ENCODE measurements around the gene ALG6.
"Not testable (repeated sequence)": the region's sequence is repeated elsewhere in the genome, so short reads cannot be mapped to it uniquely, and the experiment has no call there.

The ALG6 gene

DNA sequence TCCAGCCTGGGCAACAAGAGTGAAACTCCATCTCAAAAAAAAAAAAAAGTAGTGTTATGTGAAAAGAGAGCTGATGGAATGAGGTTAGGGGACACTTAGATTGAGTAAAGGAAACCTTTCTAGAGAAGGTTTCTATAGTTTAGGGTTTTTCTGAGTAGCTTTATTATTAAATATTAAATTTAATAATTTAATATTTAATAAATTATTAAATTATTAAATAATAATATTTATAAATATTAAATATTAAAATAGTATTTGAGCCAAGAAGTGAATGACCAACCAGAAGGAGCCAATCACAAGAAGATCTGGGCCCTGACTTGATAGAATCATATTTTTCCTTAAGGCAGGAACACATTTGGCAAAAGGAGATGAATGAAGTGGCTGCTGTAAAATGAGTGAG is 50.7 kb downstream of the ALG6 start:
- DNase-seq = no peak

DNA sequence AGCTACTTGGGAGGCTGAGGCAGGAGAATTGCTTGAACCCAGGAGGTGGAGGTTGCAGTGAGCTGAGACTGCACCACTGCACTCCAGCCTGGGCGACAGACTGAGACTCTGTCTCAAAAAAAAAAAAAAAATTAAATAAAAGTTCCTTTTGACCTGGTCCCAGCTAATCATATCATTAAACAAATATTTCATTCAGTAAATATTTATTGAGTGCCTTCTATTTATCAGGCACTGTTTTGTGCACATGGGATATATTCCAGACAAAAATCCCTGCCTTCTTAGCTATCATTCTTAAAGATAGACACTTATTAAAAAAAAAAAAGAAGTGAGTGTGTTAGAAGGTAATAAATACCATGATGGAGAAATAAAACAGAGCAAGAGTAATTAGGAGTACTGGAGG is 53.3 kb downstream of the ALG6 start:
- not testable (repeated sequence) for DNase-seq

GRCh38 chr1:63423649-63424048 is 56.2 kb downstream of the ALG6 start:
- no peak for DNase-seq

DNA sequence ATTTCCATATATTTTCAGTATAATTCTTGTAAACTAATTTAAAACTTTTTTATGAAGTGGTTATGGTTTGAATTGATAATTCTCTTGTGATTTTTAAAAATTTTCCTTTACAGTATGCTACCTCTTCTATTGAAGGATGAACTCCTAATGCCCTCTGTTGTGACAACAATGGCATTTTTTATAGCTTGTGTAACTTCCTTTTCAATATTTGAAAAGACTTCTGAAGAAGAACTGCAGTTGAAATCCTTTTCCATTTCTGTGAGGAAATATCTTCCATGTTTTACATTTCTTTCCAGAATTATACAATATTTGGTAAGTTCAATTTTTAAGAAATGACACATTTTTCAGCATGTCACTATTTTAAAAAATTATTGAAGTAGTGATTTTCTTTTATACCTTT is 61.4 kb downstream of the ALG6 start:
- DNase-seq = no peak

DNA sequence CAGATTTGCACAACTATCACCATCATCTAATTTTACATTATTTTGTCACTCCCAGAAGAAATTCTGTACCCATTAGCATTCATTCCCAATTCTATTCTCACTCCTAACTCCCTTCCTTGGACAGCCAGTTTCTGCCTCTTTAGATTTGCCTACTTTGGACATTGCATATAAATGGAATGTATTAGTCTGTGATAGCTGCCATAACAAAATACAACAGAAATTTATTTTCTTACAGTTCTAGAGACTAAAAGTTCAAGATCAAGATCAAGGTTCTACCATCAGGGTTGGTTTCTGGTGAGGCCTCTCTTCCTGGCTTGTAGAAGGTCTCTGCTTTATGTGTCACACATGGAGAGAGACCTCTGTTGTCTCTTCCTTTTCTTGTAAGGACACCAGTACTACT is 61.9 kb downstream of the ALG6 start:
- no peak for DNase-seq

DNA sequence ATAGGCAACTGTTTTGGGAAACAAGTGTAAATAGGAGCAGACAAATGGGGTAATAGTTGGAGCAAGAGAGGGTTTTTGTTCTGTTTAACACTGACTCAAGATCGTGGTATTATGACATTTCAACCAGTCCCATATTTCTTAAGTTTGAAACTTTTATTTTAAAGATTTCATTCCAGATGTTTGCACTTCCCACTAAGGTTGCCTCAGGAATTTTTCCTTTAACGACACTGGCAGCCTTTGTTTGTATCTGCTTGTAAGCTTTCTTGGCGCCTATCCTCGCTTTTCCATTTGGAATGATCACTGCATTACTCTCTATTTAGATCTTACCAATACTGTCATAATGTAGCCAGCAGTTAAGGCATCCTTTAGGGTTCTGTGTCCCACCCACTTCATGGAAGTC is 67.7 kb downstream of the ALG6 start:
- no peak for DNase-seq

GRCh38 chr1:63442141-63442475 is 74.7 kb downstream of the ALG6 start:
- no peak for DNase-seq

DNA sequence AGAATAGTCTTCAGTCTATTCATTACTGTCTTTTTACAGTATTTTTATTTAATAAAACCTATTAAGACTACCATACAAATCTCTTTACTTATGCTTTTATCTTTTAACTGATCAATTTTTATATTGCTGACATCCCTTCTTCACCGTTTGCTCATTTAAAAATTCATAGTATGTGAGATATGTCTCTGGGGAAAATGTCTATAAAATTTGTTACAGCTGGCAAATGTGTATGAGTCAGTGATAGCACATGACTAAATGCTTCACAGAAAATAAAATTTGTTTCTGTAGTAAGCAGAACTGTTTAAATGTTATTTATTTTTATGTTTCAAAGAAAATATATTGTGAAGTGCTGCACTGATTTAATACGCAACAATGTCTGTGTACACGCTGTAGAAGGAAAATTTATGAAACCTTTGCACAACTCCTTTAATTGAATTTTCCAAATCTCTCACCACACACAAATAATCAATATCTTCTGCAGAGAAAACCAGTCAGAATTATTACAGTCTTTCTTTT is 81.4 kb downstream of the ALG6 start:
- no peak for DNase-seq

DNA sequence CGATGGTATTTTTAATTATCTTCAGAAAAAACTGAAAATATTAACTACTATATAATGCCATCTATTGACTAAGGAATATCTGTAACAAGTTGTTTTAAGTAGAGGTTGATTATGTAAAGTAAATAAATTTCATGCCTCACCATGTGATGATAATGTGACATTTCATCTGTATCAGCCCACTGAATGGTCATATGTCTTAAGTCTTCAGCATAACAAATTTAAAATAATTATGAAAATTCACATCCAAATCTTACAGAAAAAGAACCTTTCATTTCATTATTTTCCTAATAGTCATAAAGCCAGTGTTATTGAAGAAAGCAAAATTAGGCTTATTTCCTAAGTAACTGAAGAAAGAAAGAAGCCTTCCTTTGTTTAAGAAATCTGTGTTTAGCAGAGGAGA is 83.0 kb downstream of the ALG6 start:
- no peak for DNase-seq

DNA sequence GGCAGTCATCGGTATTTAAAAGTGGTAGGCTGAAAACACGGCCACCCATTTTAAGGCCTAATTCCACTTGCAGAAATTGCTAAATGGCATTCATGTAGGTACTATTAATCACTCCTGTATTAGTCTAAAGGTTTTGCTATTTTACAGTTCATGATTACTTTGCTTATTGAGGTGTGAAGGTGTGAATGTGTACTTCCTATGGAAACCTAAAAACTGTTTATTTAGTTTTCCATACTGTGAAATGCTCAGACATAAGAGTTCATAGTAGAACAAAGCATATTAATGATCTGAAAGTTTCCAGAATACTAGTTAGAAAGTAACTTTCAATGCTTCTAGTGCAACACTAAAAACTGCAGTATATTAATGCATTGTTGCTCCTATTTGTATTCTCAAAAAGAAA is 85.8 kb downstream of the ALG6 start:
- DNase-seq = no peak

- DNase-seq = no peak
Measured at GRCh38 chr1:63454269-63454668, 86.8 kb downstream of the ALG6 start.

DNA sequence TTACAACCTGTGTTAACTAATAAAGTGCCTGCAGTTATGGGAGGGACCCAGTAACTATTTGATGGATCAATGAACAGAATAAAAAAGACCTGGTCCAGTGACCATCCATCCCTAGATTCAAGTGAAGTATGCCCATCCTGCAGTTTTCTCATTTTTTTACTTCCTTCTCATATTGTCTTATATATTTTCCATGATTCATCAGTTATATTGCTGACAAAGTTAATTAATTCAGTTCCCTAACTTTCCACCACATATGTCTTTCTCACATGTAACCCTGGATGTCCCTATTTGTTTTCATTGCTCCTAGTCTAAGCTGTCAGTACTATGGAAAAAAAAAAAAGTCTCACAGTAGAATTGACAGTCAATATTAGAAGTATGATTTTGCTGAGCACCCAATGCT is 91.3 kb downstream of the ALG6 start:
- DNase-seq = no peak

DNA sequence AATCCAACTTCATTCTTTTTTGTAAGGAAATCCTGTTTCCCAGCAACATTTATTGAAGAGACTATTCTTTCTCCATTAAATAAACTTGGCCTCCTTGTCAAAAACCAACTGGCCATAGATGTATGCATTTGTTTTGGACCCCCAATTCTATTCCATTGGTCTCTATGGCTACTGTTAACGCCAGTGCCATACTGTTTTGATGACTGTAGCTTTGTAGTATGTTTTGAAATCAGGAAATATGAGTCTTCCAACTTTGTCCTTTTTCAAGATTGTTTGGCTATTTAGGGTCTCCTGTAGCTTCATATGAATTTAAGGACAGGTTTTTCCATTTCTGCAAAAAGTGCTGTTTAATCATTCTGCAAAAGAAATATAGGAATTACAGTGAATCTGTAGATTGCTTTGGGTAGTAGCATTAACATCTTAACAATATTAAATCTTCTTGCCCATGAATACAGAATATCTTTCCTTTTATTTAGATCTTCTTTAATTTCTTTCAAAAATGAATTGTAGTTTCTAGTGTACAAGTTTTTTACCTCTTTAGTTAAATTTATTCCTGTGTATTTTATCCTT is 94.3 kb downstream of the ALG6 start:
- DNase-seq = no peak

DNA sequence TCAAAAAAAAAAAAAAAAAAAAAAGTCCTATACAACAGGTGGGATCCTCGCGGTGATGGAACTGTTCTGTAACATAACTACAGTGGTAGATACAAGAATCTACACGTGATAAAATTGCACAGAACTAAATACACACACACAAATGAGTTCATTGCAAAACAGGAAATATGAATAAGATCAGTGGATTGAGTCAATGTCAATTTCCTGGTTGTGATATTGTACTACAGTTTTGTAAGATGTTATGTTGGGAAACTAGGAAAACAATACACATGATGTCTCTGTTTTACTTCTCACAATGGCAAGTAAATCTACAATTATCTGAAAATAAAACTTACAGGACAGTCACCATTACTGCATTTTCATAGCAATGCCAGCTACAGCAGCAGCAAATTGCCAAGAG is 95.8 kb downstream of the ALG6 start:
- no peak for DNase-seq

DNA sequence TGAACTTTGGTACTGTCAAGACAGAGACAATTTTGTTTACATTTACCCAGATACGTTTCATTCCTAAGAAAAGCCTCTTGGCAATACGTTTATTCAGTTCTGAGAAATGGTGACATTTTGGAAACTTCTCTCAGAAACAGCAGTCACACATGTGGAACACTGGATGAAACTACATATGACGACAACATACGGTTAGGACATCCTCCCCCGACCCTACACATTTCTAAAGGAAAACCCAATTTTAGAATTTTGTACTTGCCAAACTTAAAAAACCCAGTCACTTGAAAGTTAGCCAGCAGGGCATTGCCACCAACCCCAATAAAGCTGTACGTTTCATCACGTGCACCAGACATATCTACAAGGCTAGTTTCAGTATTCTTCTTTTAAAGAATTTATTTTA is 98.8 kb downstream of the ALG6 start:
- DNase-seq = no peak

DNA sequence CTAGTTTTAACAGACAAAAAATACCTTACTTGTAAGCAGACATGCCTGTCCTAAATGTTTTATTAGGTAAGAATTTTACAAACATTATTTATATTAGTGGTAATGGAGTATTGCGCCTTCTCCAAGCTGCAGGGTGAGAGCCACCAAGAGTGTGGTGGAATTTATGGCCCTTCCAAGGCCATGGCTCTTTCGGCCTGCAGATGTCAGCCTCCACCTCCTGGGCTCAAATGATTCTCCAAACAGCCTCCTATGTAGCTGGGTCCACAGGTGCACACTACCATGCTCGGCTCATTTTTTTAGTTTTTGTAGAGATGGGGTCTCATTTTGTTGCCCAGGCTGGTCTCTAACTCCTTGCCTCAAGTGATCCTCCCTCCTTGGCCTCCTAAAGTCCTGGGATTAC is 99.3 kb downstream of the ALG6 start:
- no peak for DNase-seq

- DNase-seq = not testable (repeated sequence)
Measured at GRCh38 chr1:63468683-63469082, 101.3 kb downstream of the ALG6 start.

DNA sequence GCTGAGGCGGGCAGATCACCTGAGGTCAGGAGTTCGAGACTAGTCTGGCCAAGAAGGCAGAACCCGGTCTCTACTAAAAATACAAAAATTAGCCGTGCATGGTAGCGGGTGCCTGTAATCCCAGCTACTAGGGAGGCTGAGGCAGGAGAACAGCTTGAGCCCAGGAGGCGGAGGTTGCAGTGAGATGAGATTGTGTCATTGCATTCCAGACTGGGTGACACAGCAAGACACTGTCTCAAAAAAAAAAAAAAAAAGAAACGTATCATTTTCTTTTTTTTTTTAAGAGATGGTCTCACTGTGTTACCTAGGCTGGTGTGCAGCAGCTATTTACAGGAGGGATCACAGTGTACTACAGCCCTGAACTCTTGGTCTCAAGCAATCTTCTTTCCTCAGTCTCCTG is 108.3 kb downstream of the ALG6 start:
- DNase-seq = no peak

GRCh38 chr1:63480057-63480456 is 112.6 kb downstream of the ALG6 start:
- DNase-seq = no peak

DNA sequence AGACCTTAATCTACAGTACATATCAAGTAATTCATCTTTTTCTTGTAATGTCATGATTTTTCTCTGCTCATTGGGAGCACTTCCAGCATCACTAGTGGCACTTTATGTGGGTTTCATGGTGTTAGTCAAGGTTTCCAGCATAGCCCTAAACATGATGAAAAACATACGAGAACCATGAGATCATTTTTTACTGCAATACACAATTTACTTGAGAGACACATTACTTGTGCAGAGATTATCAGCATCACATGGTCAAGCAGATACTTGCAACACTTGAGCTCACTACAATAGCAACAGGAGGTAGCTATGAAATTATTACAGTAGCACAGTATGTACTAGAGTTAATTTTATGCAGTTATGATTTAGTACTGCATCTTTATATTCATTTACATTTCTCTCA is 119.2 kb downstream of the ALG6 start:
- no peak for DNase-seq

DNA sequence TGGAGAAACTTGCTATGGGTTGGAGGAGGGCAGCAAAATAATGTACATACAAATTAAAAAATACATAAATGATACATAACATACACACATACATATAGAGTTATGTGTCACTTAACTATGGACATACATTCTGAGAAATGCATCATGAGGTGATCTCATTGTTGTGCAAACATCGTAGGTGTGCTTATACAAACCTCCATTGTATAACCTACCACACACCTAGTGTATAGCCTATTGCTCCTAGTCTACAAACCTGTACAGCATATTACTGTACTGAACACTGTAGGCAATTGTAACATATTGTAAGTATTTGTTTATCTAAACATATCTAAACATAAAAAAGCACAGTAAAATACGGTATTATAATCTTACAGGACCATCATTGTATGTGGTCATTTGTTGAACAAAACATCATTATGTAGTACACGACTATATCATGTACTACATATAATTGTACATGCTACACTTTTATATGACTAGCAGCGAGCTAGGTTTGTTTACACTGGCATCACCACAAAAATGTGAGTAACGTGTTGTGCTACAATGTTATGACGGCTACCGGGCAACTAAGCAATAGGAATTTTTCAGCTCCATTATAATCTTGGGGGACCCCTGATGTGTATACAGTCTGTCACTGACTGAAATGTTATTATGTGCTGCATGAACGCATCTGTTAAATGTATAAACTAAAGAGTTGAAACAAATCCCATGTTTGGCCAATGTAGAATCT is 120.1 kb downstream of the ALG6 start:
- DNase-seq = no peak
